ENCODE measurements around the gene POLR2C. TPM values are rescaled to one million over a fixed set of nuclear protein-coding genes. Genes with fewer than 3 reads are reported as not detected.

POLR2C gene
- total and polyA plus RNA-seq, 2 experiments from 2014 or later = 37.6 to 123 TPM

- Histone ChIP-seq H2AFZ (no peak overlapping the region), H3K27me3 (ENCODE audit: insufficient read depth) (no peaks in the 10 kb centered on the region), H3K79me2 (replicated peaks; ENCODE audit: insufficient read depth) (no peaks in the 10 kb centered on the region), H3K4me3 (no peak overlapping the region), H4K20me1 (replicated peaks; ENCODE audit: insufficient read depth) (0 out of 2 replicates have a peak, but pooled peaks cover 5% of the 10 kb centered on the region), H3K9me2 (ENCODE audit: insufficient read depth) (no peaks in the 10 kb centered on the region), H3K27ac (ENCODE audit: low read depth) (no peak overlapping the region), H3K36me3 (ENCODE audit: insufficient read depth) (peaks cover 4% of the 10 kb centered on the region; the same call in 1 of the 2 replicates), H3K4me2 (no peak overlapping the region), H3K4me1 (ENCODE audit: insufficient read depth) (peaks cover 8% of the 10 kb centered on the region; the same call in 1 of the 2 replicates), H3F3A (replicated peaks; ENCODE audit: low read depth) (no peaks in the 10 kb centered on the region)
- Mint-ChIP-seq H3K9me3 (no peaks in the 10 kb centered on the region), H3K4me3 (no peak overlapping the region), H3K4me1 (peaks cover 19% of the 10 kb centered on the region), H3K27me3 (ENCODE audit: insufficient read depth, low read depth, poor library complexity) (peaks cover 8% of the 10 kb centered on the region), H3K27ac (no peak overlapping the region), H3K36me3 (ENCODE audit: low read depth) (peaks cover 10% of the 10 kb centered on the region; the same call in 2 of the 3 replicates)
- ATAC-seq (no peak), DNase-seq (ENCODE audit: low spot score) (no peak)
- TF ChIP-seq POLR2AphosphoS5 (IDR thresholded peaks at IDR 0.05; ENCODE audit: low read depth) = no peak
- no peak for TF ChIP-seq REST (IDR thresholded peaks at IDR 0.05; ENCODE audit: unreplicated experiment)
- no peak for TF ChIP-seq ZNF331 (CRISPR knock-in tag; IDR thresholded peaks at IDR 0.05; ENCODE audit: low read depth)
- TF ChIP-seq EZH2 (IDR thresholded peaks at IDR 0.05; ENCODE audit: low read depth, unreplicated experiment) = no peak
- TF ChIP-seq JUNB (IDR thresholded peaks at IDR 0.05; ENCODE audit: unreplicated experiment) = no peak
- TF ChIP-seq CTCF (conservative IDR thresholded peaks at IDR 0.05; ENCODE audit: low read depth in 2 of 2) = no peak
These were observed 39.3 kb upstream of the POLR2C start for GRCh38 chr16:57423152-57423551.

- no peak for ATAC-seq
- Histone ChIP-seq H3K4me1 (ENCODE audit: insufficient read depth) (no peaks in the 10 kb centered on the region; the same call in 1 of the 2 replicates), H4K20me1 (replicated peaks; ENCODE audit: insufficient read depth) (0 out of 2 replicates have a peak, but pooled peaks cover 5% of the 10 kb centered on the region), H3K9me2 (ENCODE audit: insufficient read depth) (no peaks in the 10 kb centered on the region), H3K4me3 (no peak overlapping the region), H3K79me2 (replicated peaks; ENCODE audit: insufficient read depth) (no peaks in the 10 kb centered on the region), H3K27me3 (ENCODE audit: insufficient read depth) (no peaks in the 10 kb centered on the region), H2AFZ (no peak overlapping the region), H3F3A (replicated peaks; ENCODE audit: low read depth) (no peaks in the 10 kb centered on the region), H3K27ac (ENCODE audit: low read depth) (no peak overlapping the region), H3K36me3 (ENCODE audit: insufficient read depth) (peaks cover 14% of the 10 kb centered on the region; the same call in 1 of the 2 replicates), H3K4me2 (no peak overlapping the region)
- Mint-ChIP-seq H3K27me3 (ENCODE audit: insufficient read depth, low read depth, poor library complexity) (peaks cover 2% of the 10 kb centered on the region), H3K9me3 (no peaks in the 10 kb centered on the region), H3K4me1 (peaks cover 9% of the 10 kb centered on the region; the same call in 2 of the 3 replicates), H3K36me3 (ENCODE audit: low read depth) (peaks cover 22% of the 10 kb centered on the region), H3K27ac (no peak overlapping the region), H3K4me3 (no peak overlapping the region)
- no peak for DNase-seq (ENCODE audit: low spot score)
- TF ChIP-seq ETS1 (IDR thresholded peaks at IDR 0.05) (no peak), ZNF462 (CRISPR knock-in tag; IDR thresholded peaks at IDR 0.05) (no peak), POLR2AphosphoS5 (IDR thresholded peaks at IDR 0.05; ENCODE audit: low read depth) (no peak)
These were observed 37.9 kb upstream of the POLR2C start for GRCh38 chr16:57424583-57424982.

Data from GM23338 (cell line).